GM12878 (cell line): ENCODE data around the gene MCOLN1. TPM values are rescaled to one million over a fixed set of nuclear protein-coding genes. Genes with fewer than 3 reads are reported as not detected.

Experiments used
- ATAC-seq: fragments of 200-7000 bp; cut with Tn5 transposase; 3 replicates; pipeline ENCODE4 v1.9.1; 2020; ENCODE audit warnings: mild to moderate bottlenecking, moderate library complexity
- BruUV-seq: library from RNA; stranded (reverse); fragments of 400-500 nt; replicated peaks from 2 replicates; lab custom pipeline; 2021; lab: Mats Ljungman, UMichigan
- CTCF ChIA-PET: fragments of 300-600 bp; sonication (Branson Sonifier 250); formaldehyde crosslinking; extraction: SDS; loops from one replicate; lab custom pipeline; 2021; ENCODE audit warnings: inconsistent platforms; lab: Yijun Ruan, JAX
- POLR2A ChIA-PET: fragments of 350-600 bp; formaldehyde crosslinking; extraction: SDS; loops from one replicate; lab custom pipeline; 2021; ENCODE audit warnings: inconsistent platforms; lab: Charles Lee
- RAD21 ChIA-PET: fragments of 300-600 bp; sonication (Branson Sonifier 250); formaldehyde crosslinking; loops from one replicate; lab custom pipeline; 2023; ENCODE audit warnings: antibody characterized with exemption; ENCODE audit not compliant: unreplicated experiment; lab: Charles Lee
- SMC1A ChIA-PET: fragments of 300-600 bp; sonication (Branson Sonifier 250); formaldehyde crosslinking; loops from one replicate; lab custom pipeline; 2023; ENCODE audit not compliant: unreplicated experiment, uncharacterized antibody; lab: Charles Lee
- DNase-seq: peaks from one replicate; pipeline ENCODE4 v3.0.0-alpha.2; 2011; ENCODE audit warnings: low read depth, low spot score
- FAIRE-seq: peaks from 3 replicates; lab custom pipeline; 2011; peaks lifted over from hg19 to GRCh38; lab: Jason Lieb, UNC
- H2AFZ ChIP-seq: 2 replicates; pipeline ENCODE4 v1.6.0; 2011; ENCODE audit warnings: low read depth, low read length, control low read depth; ENCODE audit not compliant: control insufficient read depth
- H3K27ac ChIP-seq: 2 replicates; pipeline ENCODE4 v1.5.1; 2011; ENCODE audit warnings: control low read depth; ENCODE audit not compliant: control insufficient read depth, insufficient read depth
- H3K27me3 ChIP-seq, 2 experiments: replicated peaks in 1 of 2; 2 replicates each; pipeline versions ENCODE4 v1.6.0 to v1.6.1; 2011; ENCODE audit warnings: low read length in 1 of 2; ENCODE audit not compliant: control insufficient read depth in 2 of 2, insufficient read depth in 2 of 2
- H3K36me3 ChIP-seq, 2 experiments: 2 replicates each; pipeline ENCODE4 v1.5.1; 2011; ENCODE audit warnings: low read length in 1 of 2; ENCODE audit not compliant: control insufficient read depth in 2 of 2, insufficient read depth in 2 of 2
- H3K4me1 ChIP-seq: 2 replicates; pipeline ENCODE4 v1.6.1; 2011; ENCODE audit warnings: mild to moderate bottlenecking, low read length, moderate library complexity, mixed read lengths; ENCODE audit not compliant: control insufficient read depth, insufficient read depth
- H3K4me2 ChIP-seq: 2 replicates; pipeline ENCODE4 v1.6.0; 2011; ENCODE audit warnings: control low read depth; ENCODE audit not compliant: control insufficient read depth, insufficient read depth
- H3K4me3 ChIP-seq: fragments of 200-600 bp; sonication (generic); 2 replicates; pipeline ENCODE4 v1.5.1; 2016
- H3K79me2 ChIP-seq: 2 replicates; pipeline ENCODE4 v1.6.0; 2011; ENCODE audit warnings: low read length; ENCODE audit not compliant: control insufficient read depth, insufficient read depth
- H3K9ac ChIP-seq: 2 replicates; pipeline ENCODE4 v1.8.0; 2011; ENCODE audit warnings: low read length, control low read depth, mixed read lengths; ENCODE audit not compliant: control insufficient read depth, insufficient read depth
- H3K9me3 ChIP-seq: replicated peaks from 3 replicates; pipeline ENCODE4 v1.5.1; 2011; ENCODE audit warnings: mild to moderate bottlenecking, low read length; ENCODE audit not compliant: control insufficient read depth, insufficient read depth
- H4K20me1 ChIP-seq: 2 replicates; pipeline ENCODE4 v1.6.0; 2011; ENCODE audit not compliant: control insufficient read depth, insufficient read depth
- CBFB ChIP-seq: IDR thresholded peaks from 2 replicates; pipeline ENCODE4 v1.6.1; 2016; ENCODE audit warnings: antibody characterized with exemption, low read depth
- CBX5 ChIP-seq: sonication (generic); IDR thresholded peaks from 2 replicates; pipeline ENCODE4 v1.6.1; 2016; ENCODE audit warnings: low read depth, moderate library complexity, mild to moderate bottlenecking, inconsistent platforms
- EGR1 ChIP-seq, 2 experiments: IDR thresholded peaks; 1 replicate in 1 of 2; 2 replicates in 1 of 2; pipeline ENCODE4 v1.6.1; 2011 to 2012; ENCODE audit warnings: low read depth in 2 of 2, low read length in 2 of 2, borderline replicate concordance in 1 of 2, mild to moderate bottlenecking in 1 of 2, moderate library complexity in 1 of 2
- EP300 ChIP-seq, 2 experiments: fragments of 150-350 bp in 1 of 2; IDR thresholded peaks; 2 replicates each; pipeline ENCODE4 v1.6.1; 2011 to 2012; ENCODE audit warnings: low read depth in 2 of 2, low read length in 2 of 2, borderline replicate concordance in 1 of 2, improper control_type of control experiment in 1 of 2, inconsistent platforms in 1 of 2; ENCODE audit not compliant: control insufficient read depth in 1 of 2
- FOS ChIP-seq: IDR thresholded peaks from 3 replicates; pipeline ENCODE4 v1.6.1; 2011; ENCODE audit warnings: borderline replicate concordance; ENCODE audit not compliant: insufficient read length; ENCODE audit errors: extremely low read depth
- HDAC6 ChIP-seq: fragments of 200-600 bp; sonication (generic); IDR thresholded peaks from one replicate; pipeline ENCODE4 v1.8.0; 2017; ENCODE audit warnings: antibody characterized with exemption; ENCODE audit not compliant: unreplicated experiment
- LARP7 ChIP-seq: fragments of 450-650 bp; IDR thresholded peaks from 2 replicates; pipeline ENCODE4 v1.6.1; 2017; ENCODE audit warnings: mild to moderate bottlenecking
- RUNX3 ChIP-seq: IDR thresholded peaks from 2 replicates; pipeline ENCODE4 v1.6.1; 2012; ENCODE audit warnings: low read length, inconsistent platforms
- SMAD5 ChIP-seq: IDR thresholded peaks from 2 replicates; pipeline ENCODE4 v1.6.1; 2016; ENCODE audit warnings: antibody characterized with exemption, low read depth
- STAT3 ChIP-seq: IDR thresholded peaks from 2 replicates; pipeline ENCODE4 v1.6.1; 2011; ENCODE audit warnings: low read depth, low read length, improper control_type of control experiment
- TARDBP ChIP-seq: IDR thresholded peaks from 2 replicates; pipeline ENCODE4 v1.6.1; 2016; ENCODE audit warnings: borderline replicate concordance
- WRNIP1 ChIP-seq: IDR thresholded peaks from 2 replicates; pipeline ENCODE4 v1.6.1; 2011; ENCODE audit warnings: low read depth, low read length, improper control_type of control experiment, borderline replicate concordance
- ZBED1 ChIP-seq: IDR thresholded peaks from 2 replicates; pipeline ENCODE4 v1.6.1; 2016; ENCODE audit warnings: borderline replicate concordance
- WGBS: methylation state at CpG from one replicate; pipeline ENCODE4 v1.1.6; 2016; ENCODE audit warnings: low lambda C conversion rate; ENCODE audit not compliant: insufficient replicate concordance, insufficient coverage; ENCODE audit errors: missing lambda C conversion rate; 5-methylcytosine and 5-hydroxymethylcytosine counted together
- in situ Hi-C: fragments of 300-500 bp; cut with MboI; formaldehyde crosslinking; loops from 9 replicates; pipeline ENCODE4 v1.14.3; 2018; ENCODE audit warnings: mixed read lengths
- intact Hi-C: fragments of 100-400 bp; cut with micrococcal nuclease; formaldehyde crosslinking; loops from one replicate; pipeline ENCODE4 v1.14.2; 2022; ENCODE audit not compliant: unreplicated experiment
- polyA plus RNA-seq, 11 experiments: library from polyadenylated mRNA; depleted of rRNA in 4 of 11; unstranded in 6 of 11; stranded (reverse) in 5 of 11; fragments of >200 nt; fragmentation: Nextera tagmentation in 4 of 11; fragmentation: Illumina TruSeq in 1 of 11; extraction: Ambion mirVana in 4 of 11; extraction: Trizol in 1 of 11; gene quantifications; 1 replicate in 1 of 11; 2 replicates in 10 of 11; pipeline versions ENCODE4 v1.2.1 to v1.2.3, GENCODE V29; 2011 to 2016; ENCODE audit warnings: inconsistent platforms in 2 of 11, missing spikeins in 2 of 11, low read depth in 1 of 11
- total RNA-seq, 4 experiments: library from RNA; depleted of rRNA in 3 of 4; stranded (reverse); fragments of >200 nt in 3 of 4; fragmentation: Illumina TruSeq in 1 of 4; extraction: Trizol in 1 of 4; gene quantifications; 2 replicates each; pipeline versions ENCODE4 v1.2.1 to v1.2.3, GENCODE V29; 2013 to 2021
- TF ChIP-seq, protein P1 (sequence below): IDR thresholded peaks from 2 replicates; pipeline ENCODE4 v1.6.1; 2012; ENCODE audit warnings: low read depth, low read length, improper control_type of control experiment
- TF ChIP-seq, protein P2 (sequence below): IDR thresholded peaks from 2 replicates; pipeline ENCODE4 v1.6.1; 2011; ENCODE audit warnings: borderline replicate concordance, low read depth, mild to moderate bottlenecking, moderate library complexity, mixed read lengths, low read length; ENCODE audit not compliant: insufficient read depth; ENCODE audit errors: extremely low read length
- TF ChIP-seq, protein P3 (sequence below): fragments of 450-650 bp; formaldehyde crosslinking; IDR thresholded peaks from 2 replicates; pipeline ENCODE4 v1.5.0; 2022; ENCODE audit warnings: mild to moderate bottlenecking, missing genetic modification characterization
- TF ChIP-seq, protein P4 (sequence below): fragments of 150-350 bp; IDR thresholded peaks from 2 replicates; pipeline ENCODE4 v1.6.1; 2014; ENCODE audit warnings: mild to moderate bottlenecking, low read depth, low read length

The MCOLN1 gene
- total and polyA plus RNA-seq, 10 of the 15 experiments (the other 5 are each of a cell fraction or from before 2014, with no cell fraction given), result 0.42 to 15.6 (median 4.9) TPM

DNA sequence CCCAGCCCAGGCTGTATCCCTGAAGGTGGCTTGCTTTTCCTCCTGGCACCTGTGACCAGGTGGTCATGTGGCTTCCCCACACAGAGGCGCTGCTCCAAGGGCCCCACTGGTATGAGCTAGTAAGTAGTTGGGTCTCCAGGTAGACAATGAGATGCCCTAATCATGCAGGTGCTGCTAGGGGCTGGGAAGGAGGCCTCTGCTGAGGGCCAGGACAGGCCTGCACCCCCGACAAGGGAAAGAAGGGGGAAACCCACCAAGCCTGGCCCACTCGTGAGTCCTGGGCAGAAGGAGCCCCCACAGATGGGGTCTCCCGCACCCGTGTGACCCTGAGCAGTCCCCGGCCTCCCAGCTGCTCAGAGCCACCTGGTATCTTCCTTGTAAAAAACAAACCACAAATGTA, 46.8 kb upstream of the MCOLN1 start:
- Histone ChIP-seq H3K4me1 (peaks cover 17% of the 10 kb centered on the region), H3K4me3 (no peak overlapping the region), H4K20me1 (no peaks in the 10 kb centered on the region), H3K4me2 (no peak overlapping the region), H3K27me3 (no peaks in the 10 kb centered on the region), H3K27ac (no peak overlapping the region), H3K9ac (no peak overlapping the region), H3K36me3 (peaks cover 0 to 7% of the 10 kb centered on the region in 2 experiments; a peak in 2 of 4 replicates), H3K9me3 (no peaks in the 10 kb centered on the region), H2AFZ (no peak overlapping the region), H3K79me2 (no peaks in the 10 kb centered on the region)
- in situ Hi-C loops, result no loop called here
- ChIA-PET CTCF (no interaction called here), POLR2A (interaction anchor here (0.6 kb wide), 1 partner anchor 894 kb away, joined by 4 read pairs; no protein-coding TSS in a partner anchor), SMC1A (no interaction called here), RAD21 (no interaction called here)
- no TSS peak for BruUV-seq
- WGBS, result 79% methylated on average over 6 of the region's 6 CpGs
- ATAC-seq (no peak), FAIRE-seq (no peak), DNase-seq (no peak)
- TF ChIP-seq, protein P1, sequence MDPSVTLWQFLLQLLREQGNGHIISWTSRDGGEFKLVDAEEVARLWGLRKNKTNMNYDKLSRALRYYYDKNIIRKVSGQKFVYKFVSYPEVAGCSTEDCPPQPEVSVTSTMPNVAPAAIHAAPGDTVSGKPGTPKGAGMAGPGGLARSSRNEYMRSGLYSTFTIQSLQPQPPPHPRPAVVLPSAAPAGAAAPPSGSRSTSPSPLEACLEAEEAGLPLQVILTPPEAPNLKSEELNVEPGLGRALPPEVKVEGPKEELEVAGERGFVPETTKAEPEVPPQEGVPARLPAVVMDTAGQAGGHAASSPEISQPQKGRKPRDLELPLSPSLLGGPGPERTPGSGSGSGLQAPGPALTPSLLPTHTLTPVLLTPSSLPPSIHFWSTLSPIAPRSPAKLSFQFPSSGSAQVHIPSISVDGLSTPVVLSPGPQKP, result no peak
- TF ChIP-seq ZBED1, result no peak
- TF ChIP-seq EGR1 (IDR thresholded peaks at IDR 0.05; ENCODE audit: borderline replicate concordance in 1 of 2, low read depth in 2 of 2, low read length in 2 of 2), result no peak
- no peak for TF ChIP-seq SMAD5
- TF ChIP-seq CBFB, result no peak
- TF ChIP-seq, protein P2, sequence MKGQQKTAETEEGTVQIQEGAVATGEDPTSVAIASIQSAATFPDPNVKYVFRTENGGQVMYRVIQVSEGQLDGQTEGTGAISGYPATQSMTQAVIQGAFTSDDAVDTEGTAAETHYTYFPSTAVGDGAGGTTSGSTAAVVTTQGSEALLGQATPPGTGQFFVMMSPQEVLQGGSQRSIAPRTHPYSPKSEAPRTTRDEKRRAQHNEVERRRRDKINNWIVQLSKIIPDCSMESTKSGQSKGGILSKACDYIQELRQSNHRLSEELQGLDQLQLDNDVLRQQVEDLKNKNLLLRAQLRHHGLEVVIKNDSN, result no peak
- TF ChIP-seq STAT3, result no peak
- no peak for TF ChIP-seq WRNIP1
- no peak for TF ChIP-seq EP300 (IDR thresholded peaks at IDR 0.05; ENCODE audit: borderline replicate concordance in 1 of 2, control insufficient read depth in 1 of 2, low read depth in 2 of 2, low read length in 2 of 2)
- TF ChIP-seq FOS, result no peak
- no peak for TF ChIP-seq CBX5
- no peak for TF ChIP-seq LARP7
- TF ChIP-seq, protein P3, sequence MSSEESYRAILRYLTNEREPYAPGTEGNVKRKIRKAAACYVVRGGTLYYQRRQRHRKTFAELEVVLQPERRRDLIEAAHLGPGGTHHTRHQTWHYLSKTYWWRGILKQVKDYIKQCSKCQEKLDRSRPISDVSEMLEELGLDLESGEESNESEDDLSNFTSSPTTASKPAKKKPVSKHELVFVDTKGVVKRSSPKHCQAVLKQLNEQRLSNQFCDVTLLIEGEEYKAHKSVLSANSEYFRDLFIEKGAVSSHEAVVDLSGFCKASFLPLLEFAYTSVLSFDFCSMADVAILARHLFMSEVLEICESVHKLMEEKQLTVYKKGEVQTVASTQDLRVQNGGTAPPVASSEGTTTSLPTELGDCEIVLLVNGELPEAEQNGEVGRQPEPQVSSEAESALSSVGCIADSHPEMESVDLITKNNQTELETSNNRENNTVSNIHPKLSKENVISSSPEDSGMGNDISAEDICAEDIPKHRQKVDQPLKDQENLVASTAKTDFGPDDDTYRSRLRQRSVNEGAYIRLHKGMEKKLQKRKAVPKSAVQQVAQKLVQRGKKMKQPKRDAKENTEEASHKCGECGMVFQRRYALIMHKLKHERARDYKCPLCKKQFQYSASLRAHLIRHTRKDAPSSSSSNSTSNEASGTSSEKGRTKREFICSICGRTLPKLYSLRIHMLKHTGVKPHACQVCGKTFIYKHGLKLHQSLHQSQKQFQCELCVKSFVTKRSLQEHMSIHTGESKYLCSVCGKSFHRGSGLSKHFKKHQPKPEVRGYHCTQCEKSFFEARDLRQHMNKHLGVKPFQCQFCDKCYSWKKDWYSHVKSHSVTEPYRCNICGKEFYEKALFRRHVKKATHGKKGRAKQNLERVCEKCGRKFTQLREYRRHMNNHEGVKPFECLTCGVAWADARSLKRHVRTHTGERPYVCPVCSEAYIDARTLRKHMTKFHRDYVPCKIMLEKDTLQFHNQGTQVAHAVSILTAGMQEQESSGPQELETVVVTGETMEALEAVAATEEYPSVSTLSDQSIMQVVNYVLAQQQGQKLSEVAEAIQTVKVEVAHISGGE (CRISPR knock-in tag), result no peak
- TF ChIP-seq TARDBP, result no peak
- TF ChIP-seq RUNX3, result no peak
- TF ChIP-seq, protein P4, sequence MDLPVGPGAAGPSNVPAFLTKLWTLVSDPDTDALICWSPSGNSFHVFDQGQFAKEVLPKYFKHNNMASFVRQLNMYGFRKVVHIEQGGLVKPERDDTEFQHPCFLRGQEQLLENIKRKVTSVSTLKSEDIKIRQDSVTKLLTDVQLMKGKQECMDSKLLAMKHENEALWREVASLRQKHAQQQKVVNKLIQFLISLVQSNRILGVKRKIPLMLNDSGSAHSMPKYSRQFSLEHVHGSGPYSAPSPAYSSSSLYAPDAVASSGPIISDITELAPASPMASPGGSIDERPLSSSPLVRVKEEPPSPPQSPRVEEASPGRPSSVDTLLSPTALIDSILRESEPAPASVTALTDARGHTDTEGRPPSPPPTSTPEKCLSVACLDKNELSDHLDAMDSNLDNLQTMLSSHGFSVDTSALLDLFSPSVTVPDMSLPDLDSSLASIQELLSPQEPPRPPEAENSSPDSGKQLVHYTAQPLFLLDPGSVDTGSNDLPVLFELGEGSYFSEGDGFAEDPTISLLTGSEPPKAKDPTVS, result no peak
- no peak for TF ChIP-seq HDAC6
- intact Hi-C loops, result no loop called here
